MM.1S (cell line): ENCODE measurements around the gene DTHD1.
A peak's percentile ranks its signal among the peaks of the same experiment; 100 is the strongest.

Experiments used
- DNase-seq: peaks from one replicate; pipeline ENCODE4 v3.0.0-alpha.2; 2015
- H2AFZ ChIP-seq: fragments of 300-600 bp; sonication (generic); 2 replicates; pipeline ENCODE4 v1.6.0; 2016; ENCODE audit warnings: antibody characterized with exemption, low read length
- H3F3A ChIP-seq: fragments of 300-600 bp; sonication (generic); 2 replicates; pipeline ENCODE4 v1.6.1; 2016; ENCODE audit warnings: mild to moderate bottlenecking, antibody characterized with exemption, low read length, moderate library complexity, mixed read lengths; ENCODE audit not compliant: insufficient read depth
- H3K27ac ChIP-seq: fragments of 300-600 bp; sonication (generic); 2 replicates; pipeline ENCODE4 v1.5.1; 2016; ENCODE audit warnings: mild to moderate bottlenecking, low read length
- H3K27me3 ChIP-seq: fragments of 300-600 bp; sonication (generic); replicated peaks from 2 replicates; pipeline ENCODE4 v1.6.0; 2016; ENCODE audit warnings: low read length; ENCODE audit not compliant: insufficient read depth
- H3K36me3 ChIP-seq: fragments of 300-600 bp; sonication (generic); replicated peaks from 2 replicates; pipeline ENCODE4 v1.6.1; 2016; ENCODE audit warnings: mild to moderate bottlenecking, low read length, mixed read lengths; ENCODE audit not compliant: insufficient read depth
- H3K4me1 ChIP-seq: fragments of 300-600 bp; sonication (generic); 2 replicates; pipeline ENCODE4 v1.6.1; 2016; ENCODE audit warnings: low read length, mixed read lengths
- H3K4me2 ChIP-seq: fragments of 300-600 bp; sonication (generic); 2 replicates; pipeline ENCODE4 v1.6.0; 2016; ENCODE audit warnings: low read depth, low read length
- H3K4me3 ChIP-seq: fragments of 300-600 bp; sonication (generic); 2 replicates; pipeline ENCODE4 v1.5.1; 2016; ENCODE audit warnings: low read length, mixed read lengths
- H3K79me2 ChIP-seq: fragments of 300-600 bp; sonication (generic); 2 replicates; pipeline ENCODE4 v1.6.1; 2016; ENCODE audit warnings: mixed run types, low read length, mixed read lengths
- H3K9ac ChIP-seq: fragments of 300-600 bp; sonication (generic); 2 replicates; pipeline ENCODE4 v1.6.1; 2016; ENCODE audit warnings: low read length, mixed read lengths
- H3K9me2 ChIP-seq: fragments of 300-600 bp; sonication (generic); replicated peaks from 2 replicates; pipeline ENCODE4 v1.6.1; 2016; ENCODE audit warnings: mild to moderate bottlenecking, low read length, mixed read lengths; ENCODE audit not compliant: insufficient read depth
- H3K9me3 ChIP-seq: fragments of 300-600 bp; sonication (generic); replicated peaks from 2 replicates; pipeline ENCODE4 v1.6.1; 2016; ENCODE audit warnings: mild to moderate bottlenecking, low read length, mixed read lengths; ENCODE audit not compliant: insufficient read depth
- H4K20me1 ChIP-seq: fragments of 300-600 bp; sonication (generic); 2 replicates; pipeline ENCODE4 v1.6.1; 2016; ENCODE audit warnings: mild to moderate bottlenecking, low read length, moderate library complexity, mixed read lengths; ENCODE audit not compliant: insufficient read depth
- CTCF ChIP-seq: fragments of 300-600 bp; sonication (generic); IDR thresholded peaks from 2 replicates; pipeline ENCODE4 v1.5.1; 2016; ENCODE audit warnings: antibody characterized with exemption, low read length, mixed read lengths
- EZH2 ChIP-seq: fragments of 300-600 bp; sonication (generic); optimal IDR thresholded peaks from 2 replicates; pipeline ENCODE3; 2017; ENCODE audit warnings: low read depth, mild to moderate bottlenecking, antibody characterized with exemption, low read length, mixed read lengths
- EZH2phosphoT487 ChIP-seq: fragments of 300-600 bp; sonication (generic); IDR thresholded peaks from 2 replicates; pipeline ENCODE4 v1.6.1; 2018; ENCODE audit warnings: antibody characterized with exemption, low read length

DTHD1 gene

GRCh38 chr4:36351082-36351666 lies 69.8 kb downstream of the DTHD1 start:
- TF ChIP-seq CTCF (peak; percentile 70), EZH2 (no peak)
- no peak overlapping the region for H3K4me3 ChIP-seq
- H3K9me3 ChIP-seq, result no peaks in the 10 kb centered on the region
- DNase-seq, result peak; percentile 75
- H3F3A ChIP-seq, result no peaks in the 10 kb centered on the region
- no peak overlapping the region for H3K4me2 ChIP-seq
- H2AFZ ChIP-seq, result no peak overlapping the region
- H3K9me2 ChIP-seq, result no peaks in the 10 kb centered on the region
- no peaks in the 10 kb centered on the region for H4K20me1 ChIP-seq
- no peaks in the 10 kb centered on the region for H3K36me3 ChIP-seq
- H3K9ac ChIP-seq, result no peak overlapping the region
- no peaks in the 10 kb centered on the region for H3K79me2 ChIP-seq
- no peak overlapping the region for H3K27ac ChIP-seq
- no peaks in the 10 kb centered on the region for H3K4me1 ChIP-seq
- no peaks in the 10 kb centered on the region for H3K27me3 ChIP-seq

GRCh38 chr4:36353998-36354397 lies 72.6 kb downstream of the DTHD1 start:
- H3K9me2 ChIP-seq, result no peaks in the 10 kb centered on the region
- H3K36me3 ChIP-seq, result no peaks in the 10 kb centered on the region
- H3K9me3 ChIP-seq, result no peaks in the 10 kb centered on the region
- H2AFZ ChIP-seq, result no peak overlapping the region
- H4K20me1 ChIP-seq, result no peaks in the 10 kb centered on the region
- H3K27ac ChIP-seq, result no peak overlapping the region
- H3K79me2 ChIP-seq, result no peaks in the 10 kb centered on the region
- no peaks in the 10 kb centered on the region for H3K27me3 ChIP-seq
- no peaks in the 10 kb centered on the region for H3K4me1 ChIP-seq
- no peak overlapping the region for H3K4me2 ChIP-seq
- no peaks in the 10 kb centered on the region; the same call in 1 of the 2 replicates for H3F3A ChIP-seq
- TF ChIP-seq CTCF (no peak), EZH2phosphoT487 (no peak), EZH2 (no peak)
- DNase-seq, result no peak
- no peak overlapping the region for H3K4me3 ChIP-seq
- H3K9ac ChIP-seq, result no peak overlapping the region

- Histone ChIP-seq H3K9me3 (no peaks in the 10 kb centered on the region), H3F3A (no peaks in the 10 kb centered on the region; the same call in 1 of the 2 replicates), H3K9me2 (no peaks in the 10 kb centered on the region), H3K4me1 (no peaks in the 10 kb centered on the region), H2AFZ (no peak overlapping the region), H3K36me3 (no peaks in the 10 kb centered on the region), H3K79me2 (no peaks in the 10 kb centered on the region), H3K4me2 (no peak overlapping the region), H4K20me1 (no peaks in the 10 kb centered on the region), H3K9ac (no peak overlapping the region), H3K27me3 (no peaks in the 10 kb centered on the region), H3K4me3 (no peak overlapping the region), H3K27ac (no peak overlapping the region)
- no peak for DNase-seq
- TF ChIP-seq EZH2 (no peak), CTCF (no peak), EZH2phosphoT487 (no peak)
These were observed 76.8 kb downstream of the DTHD1 start for GRCh38 chr4:36358173-36358572.
